Neural progenitor cell (in vitro differentiated cells): ENCODE data around the gene DCTN5.

Source experiments
- CTCF ChIP-seq: fragments of 200-600 bp; sonication (generic); IDR thresholded peaks from 2 replicates; pipeline ENCODE4 v1.5.1; 2017; ENCODE audit warnings: antibody characterized with exemption, mild to moderate bottlenecking
- EZH2 ChIP-seq: fragments of 200-600 bp; sonication (generic); IDR thresholded peaks from 2 replicates; pipeline ENCODE4 v1.6.1; 2017; ENCODE audit warnings: antibody characterized with exemption, mild to moderate bottlenecking, moderate library complexity
- EZH2phosphoT487 ChIP-seq: fragments of 200-600 bp; sonication (generic); IDR thresholded peaks from 2 replicates; pipeline ENCODE4 v1.6.1; 2017; ENCODE audit warnings: antibody characterized with exemption

- TF ChIP-seq EZH2phosphoT487, result no peak
- no peak for TF ChIP-seq CTCF
- no peak for TF ChIP-seq EZH2
Measured at GRCh38 chr16:23608194-23608593, 33.1 kb upstream of the DCTN5 start.
